GM18519 (cell line): ENCODE data around the gene CACFD1.

Experiments used
- ATAC-seq: cut with Tn5 transposase; IDR thresholded peaks from one replicate; pipeline ENCODE4 v1.9.1; 2021; ENCODE audit warnings: mild to moderate bottlenecking, moderate library complexity; ENCODE audit not compliant: unreplicated experiment, low FRiP score

The CACFD1 gene

DNA sequence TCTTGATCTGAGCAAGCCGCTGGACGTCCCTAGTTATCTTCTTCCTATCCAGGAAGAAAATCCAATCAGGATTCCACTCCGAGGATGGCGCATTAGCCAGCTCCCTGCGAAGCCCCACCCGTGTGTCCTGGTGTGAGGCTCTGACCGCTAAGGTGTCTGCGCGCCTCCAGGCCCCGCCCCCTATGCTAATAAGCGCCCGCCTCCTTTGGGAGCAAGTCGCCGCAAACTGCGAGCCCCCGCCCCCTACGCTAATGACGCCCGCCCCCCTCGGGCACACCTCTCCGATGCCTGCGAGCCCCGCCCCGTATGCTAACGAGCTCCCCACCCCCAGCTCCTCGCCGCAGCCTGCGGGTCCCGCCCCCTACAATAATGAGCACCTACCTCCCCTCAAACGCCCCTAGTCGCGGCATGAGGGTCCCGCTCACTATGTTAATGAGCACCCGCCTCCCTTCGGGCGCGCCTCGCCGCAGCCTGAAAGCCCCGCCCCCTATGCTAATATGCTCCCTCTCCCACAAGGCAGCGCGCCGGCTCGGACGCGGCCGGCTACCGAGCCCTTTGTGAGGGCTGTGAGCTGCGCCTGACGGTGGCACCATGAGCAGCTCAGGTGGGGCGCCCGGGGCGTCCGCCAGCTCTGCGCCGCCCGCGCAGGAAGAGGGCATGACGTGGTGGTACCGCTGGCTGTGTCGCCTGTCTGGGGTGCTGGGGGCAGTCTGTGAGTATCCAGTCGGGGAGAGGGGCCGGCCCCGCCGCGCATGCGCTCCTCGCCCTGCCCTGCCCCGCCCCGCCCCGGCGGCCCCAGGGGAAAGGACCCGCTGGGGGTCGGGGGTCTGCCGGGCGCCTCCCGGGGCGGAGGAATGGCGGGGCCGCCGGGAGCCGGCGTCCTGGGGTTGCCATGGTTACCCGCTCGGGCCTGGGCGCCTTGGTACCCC is at the start of gene CACFD1:
TSS of gene CACFD1 (plus strand) at position 503 of the 929 bp plus-strand sequence. CDS start at position 592, 89 bp downstream.
- peak; percentile 43 for ATAC-seq

DNA sequence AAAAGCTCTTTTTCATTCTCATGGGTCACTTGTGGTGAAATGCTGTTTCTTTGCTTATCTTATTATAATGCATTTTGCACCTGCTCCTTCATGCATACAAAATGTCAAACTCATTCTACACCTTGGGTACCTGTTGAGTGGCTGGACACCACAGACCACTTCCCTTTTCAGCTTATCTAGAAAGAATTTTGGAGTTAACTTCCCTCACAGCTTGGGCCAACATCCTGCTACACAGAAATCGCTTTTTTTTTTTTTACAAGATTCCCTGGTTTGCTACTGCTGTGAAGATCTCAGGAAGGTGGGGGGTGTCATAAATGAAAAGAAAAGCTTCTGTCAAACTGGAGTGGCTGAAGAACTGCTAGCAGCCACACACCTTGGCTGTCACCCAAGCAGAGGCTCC is 44.6 kb upstream of the CACFD1 start:
- ATAC-seq = no peak

GRCh38 chr9:133417541-133418461 is 42.0 kb upstream of the CACFD1 start, which contains the start of gene REXO4:
Gene REXO4 (minus strand): TSS chr9:133418010. CDS start chr9:133417844, 166 bp downstream.
- peak; percentile 36 for ATAC-seq

DNA sequence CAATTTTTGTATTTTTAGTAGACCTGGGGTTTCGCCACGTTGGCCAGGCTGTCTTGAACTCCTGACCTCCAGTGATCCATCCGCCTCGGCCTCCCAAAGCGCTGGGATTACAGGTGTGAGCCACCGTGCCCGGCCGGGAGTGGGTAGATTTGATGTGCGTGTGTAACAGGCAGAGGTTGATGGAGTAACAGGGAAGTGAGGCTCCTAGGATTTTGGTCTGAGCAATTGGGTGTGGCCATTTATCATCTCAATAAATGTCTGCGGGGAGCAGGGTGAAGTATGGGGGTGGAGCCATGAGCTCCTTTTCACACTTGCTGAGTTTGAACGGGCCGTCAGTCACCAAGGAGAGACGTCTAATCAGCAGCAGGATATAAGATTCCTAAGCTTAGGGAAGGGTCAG is 40.8 kb upstream of the CACFD1 start:
- no peak for ATAC-seq

DNA sequence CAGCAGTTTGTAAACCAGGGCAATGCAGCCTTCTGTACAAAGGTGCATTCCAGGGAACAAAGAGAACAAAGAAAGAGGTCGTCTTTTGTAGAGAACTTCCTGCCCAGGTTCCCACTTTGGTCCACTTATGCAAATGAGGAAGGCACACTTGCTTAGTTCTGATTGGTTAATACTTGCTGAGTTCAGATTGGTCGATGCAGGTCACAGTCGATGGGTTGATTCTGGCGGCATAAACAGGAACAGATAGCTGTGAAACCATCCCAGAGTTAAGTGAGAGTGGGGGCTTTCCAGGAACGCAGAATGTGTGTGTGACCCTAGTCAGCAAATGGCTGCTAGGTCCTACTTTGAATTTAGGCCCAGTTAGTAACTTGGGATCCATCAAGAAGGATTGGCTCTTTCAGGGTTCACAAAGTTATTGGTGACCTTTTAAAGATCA is 39.4 kb upstream of the CACFD1 start:
- no peak for ATAC-seq

DNA sequence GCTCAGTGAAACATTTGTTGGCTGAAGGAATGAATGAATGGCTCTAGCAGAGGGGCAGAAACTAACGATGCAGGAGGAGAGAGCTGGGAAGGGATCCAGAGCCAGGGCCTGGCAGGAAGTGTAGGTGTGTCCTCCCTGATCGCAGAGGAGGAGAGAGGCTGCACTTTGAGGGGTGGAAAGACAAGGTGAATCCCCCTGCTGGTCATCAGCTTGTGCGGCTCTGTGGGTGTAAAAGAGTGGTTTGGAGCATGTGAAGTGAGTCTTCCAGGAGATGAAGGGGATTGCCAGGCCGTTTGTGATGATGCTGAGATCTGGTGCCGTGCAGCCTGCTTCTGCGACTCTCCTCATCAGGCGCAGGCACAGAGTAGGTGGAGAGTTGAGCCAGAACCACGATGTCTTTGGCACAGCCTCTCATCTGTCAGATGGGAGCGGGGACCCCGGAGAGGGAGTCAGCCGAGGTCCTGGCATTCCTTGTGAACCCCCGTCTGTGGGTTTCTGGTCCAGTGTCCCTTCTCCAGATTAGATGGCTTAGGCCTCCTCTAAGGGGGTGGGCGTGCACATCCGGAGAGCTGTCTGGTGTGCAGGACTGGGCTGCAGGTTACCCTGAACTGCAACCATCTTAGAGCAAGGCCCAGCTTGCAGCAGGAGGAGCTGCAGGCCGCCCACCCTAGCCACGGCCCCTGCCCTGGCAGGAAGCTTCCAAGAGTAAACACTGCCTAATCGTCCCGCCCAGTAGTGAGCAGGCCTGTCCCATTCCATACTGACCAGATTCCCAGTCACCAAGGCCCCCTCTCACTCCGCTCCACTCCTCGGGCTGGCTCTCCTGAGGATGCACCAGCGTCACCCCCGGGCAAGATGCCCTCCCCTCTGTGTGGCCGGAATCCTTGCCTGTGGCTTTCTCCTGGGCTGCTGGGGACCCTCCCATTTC is 37.9 kb upstream of the CACFD1 start, which contains the start of gene ADAMTS13:
TSS of gene ADAMTS13 (plus strand) at position 753 of the 928 bp plus-strand sequence. CDS start at position 830, 77 bp downstream.
- ATAC-seq = no peak

GRCh38 chr9:133423216-133423615 is 36.6 kb upstream of the CACFD1 start:
- no peak for ATAC-seq

GRCh38 chr9:133424187-133424586 is 35.6 kb upstream of the CACFD1 start:
- no peak for ATAC-seq

GRCh38 chr9:133425049-133425632 is 34.6 kb upstream of the CACFD1 start:
- no peak for ATAC-seq

DNA sequence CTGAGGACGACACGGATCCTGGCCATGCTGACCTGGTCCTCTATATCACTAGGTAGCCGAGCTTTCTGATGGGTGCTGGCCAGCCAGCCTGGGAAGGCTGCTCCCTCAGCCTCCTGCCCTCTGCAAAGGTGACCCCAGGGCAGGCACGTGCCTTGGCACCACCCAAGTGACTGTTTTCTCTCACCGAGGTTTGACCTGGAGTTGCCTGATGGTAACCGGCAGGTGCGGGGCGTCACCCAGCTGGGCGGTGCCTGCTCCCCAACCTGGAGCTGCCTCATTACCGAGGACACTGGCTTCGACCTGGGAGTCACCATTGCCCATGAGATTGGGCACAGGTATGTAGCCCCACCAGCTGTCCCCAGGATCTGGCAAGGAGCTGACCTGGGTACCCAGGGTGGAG is 33.8 kb upstream of the CACFD1 start:
- no peak for ATAC-seq

GRCh38 chr9:133427658-133428348 is 32.0 kb upstream of the CACFD1 start:
- no peak for ATAC-seq

GRCh38 chr9:133428617-133429101 is 31.1 kb upstream of the CACFD1 start:
- no peak for ATAC-seq

DNA sequence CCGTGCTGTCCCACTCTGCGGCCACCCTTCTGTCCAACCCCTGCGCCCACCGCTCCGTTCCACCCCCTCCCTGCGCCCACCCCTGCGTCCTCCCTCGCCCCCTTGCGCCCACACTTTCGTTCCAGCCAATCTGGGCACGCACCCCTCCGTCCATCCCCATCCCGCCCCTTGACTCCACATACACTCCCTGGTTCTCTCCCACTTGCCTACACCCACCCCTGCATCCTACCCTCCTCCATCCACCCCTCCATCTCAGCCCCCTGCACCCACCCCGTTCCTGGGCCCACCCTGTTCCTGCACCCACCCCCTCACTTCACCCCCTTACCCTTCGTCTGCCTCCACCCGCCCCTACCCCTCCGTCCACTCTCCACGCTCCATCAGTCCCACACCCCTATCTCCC is 30.6 kb upstream of the CACFD1 start:
- ATAC-seq = no peak

- ATAC-seq = no peak
These were observed 30.1 kb upstream of the CACFD1 start for GRCh38 chr9:133429641-133430161.

- no peak for ATAC-seq
These were observed 29.5 kb upstream of the CACFD1 start for GRCh38 chr9:133430244-133430643.

GRCh38 chr9:133433351-133433843 is 26.4 kb upstream of the CACFD1 start:
- no peak for ATAC-seq

GRCh38 chr9:133436681-133437080 is 23.1 kb upstream of the CACFD1 start:
- ATAC-seq = no peak
